ENCODE results near the gene WIZ. TPM values are rescaled to one million over a fixed set of nuclear protein-coding genes. Genes with fewer than 3 reads are reported as not detected.

The WIZ gene
- total and polyA plus RNA-seq, 10 donors, result 6.6 to 33.7 (median 24.8) TPM

- intact Hi-C loops (cut with DNase I; ENCODE audit: low total_unique reads), result loop anchor here (5.0 to 10.0 kb wide), 2 partner anchors 37 to 115 kb away; partner anchors contain the start of gene AKAP8L
- DNase-seq, result no peak
- 1 to 3% (median 2%) methylated on average over 16 to 56 of the region's 56 CpGs for WGBS, 5 donors
- no peaks in the 10 kb centered on the region for H3K9me3 ChIP-seq
- H3K4me3 ChIP-seq, result peak overlapping the region; percentile 62 to 100 (median 97)
- H3K27ac ChIP-seq, result peak overlapping the region; percentile 95 to 99 (median 97)
- TF ChIP-seq CTCF (IDR thresholded peaks at IDR 0.05 in 8 of 11, conservative IDR thresholded peaks at IDR 0.05 in 3 of 11) (peak in 3 of 11 experiments; percentile 1 to 36 (median 20)), POLR2AphosphoS5 (IDR thresholded peaks at IDR 0.05) (no peak)
- peaks cover 0 to 24% (median 0%) of the 10 kb centered on the region in 6 donors for H3K36me3 ChIP-seq
- peaks cover 25 to 49% (median 42%) of the 10 kb centered on the region in 6 donors for H3K4me1 ChIP-seq
- no peaks in the 10 kb centered on the region for H3K27me3 ChIP-seq (replicated peaks in 1 of 7)
Observed at GRCh38 chr19:15379999-15380647, 69.6 kb downstream of the WIZ start.

- TF ChIP-seq POLR2A (IDR thresholded peaks at IDR 0.05), result peak in 2 of 3 donors; percentile 57 to 76
- peak in 1 of 11 experiments; percentile 19 for TF ChIP-seq CTCF (IDR thresholded peaks at IDR 0.05 in 8 of 11, conservative IDR thresholded peaks at IDR 0.05 in 3 of 11)
- TF ChIP-seq POLR2AphosphoS5 (IDR thresholded peaks at IDR 0.05), result peak; percentile 98 to 99 (median 99)
- peak; percentile 99 for DNase-seq
- Histone ChIP-seq H3K9me3 (no peaks in the 10 kb centered on the region), H3K4me3 (peak within 1 kb of the TSS; percentile 87 to 100 (median 98)), H3K36me3 (peaks cover 0 to 26% (median 0%) of the 10 kb centered on the region in 6 donors), H3K4me1 (peaks cover 32 to 57% (median 49%) of the 10 kb centered on the region in 6 donors), H3K27me3 (replicated peaks in 1 of 7) (no peaks in the 10 kb centered on the region), H3K27ac (peak within 1 kb of the TSS; percentile 95 to 99 (median 97))
- intact Hi-C loops (cut with DNase I; ENCODE audit: low total_unique reads), result loop anchor here (10.0 kb wide), 1 partner anchor 115 kb away; no protein-coding TSS in a partner anchor
- 0 to 1% (median 0%) methylated on average over 31 to 111 of the region's 111 CpGs for WGBS, 5 donors
Observed at GRCh38 chr19:15379083-15379998, 70.4 kb downstream of the WIZ start, which contains the start of gene AKAP8. Gene AKAP8 (minus strand): TSS chr19:15379787. CDS start chr19:15379731, 56 bp downstream.

DNA sequence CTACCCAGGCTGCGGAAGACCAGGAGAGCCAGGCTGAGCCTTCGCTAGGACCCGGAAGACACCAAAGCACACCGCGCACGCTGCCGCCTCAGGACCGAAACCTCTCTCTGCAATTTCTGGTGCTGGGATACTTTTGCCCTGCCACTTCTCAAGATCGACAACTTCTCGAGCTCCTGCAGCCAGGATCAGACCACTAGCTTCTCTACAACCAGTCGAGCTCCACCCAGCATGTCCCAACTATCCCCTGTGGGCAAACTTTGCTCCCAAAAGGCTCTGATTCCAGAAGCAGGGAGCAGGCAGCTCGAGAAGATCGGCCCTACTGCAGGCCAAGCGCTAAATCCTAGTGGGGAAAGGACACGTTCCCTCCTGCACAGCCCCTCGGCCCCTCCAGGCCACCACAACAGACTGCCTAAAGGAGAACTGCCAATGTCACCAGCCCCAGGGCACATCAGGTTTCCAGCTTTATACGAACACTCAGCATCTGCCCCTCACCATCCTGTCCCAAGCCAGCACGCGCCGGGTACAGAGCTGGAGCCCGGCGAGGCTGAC, 71.1 kb downstream of the WIZ start:
- DNase-seq, result peak; percentile 90
- Histone ChIP-seq H3K27ac (peak overlapping the region; percentile 95 to 99 (median 97)), H3K27me3 (replicated peaks in 1 of 7) (no peaks in the 10 kb centered on the region), H3K36me3 (peaks cover 0 to 34% (median 5%) of the 10 kb centered on the region in 6 donors), H3K4me3 (peak overlapping the region; percentile 87 to 100 (median 98)), H3K4me1 (peaks cover 38 to 64% (median 57%) of the 10 kb centered on the region in 6 donors), H3K9me3 (no peaks in the 10 kb centered on the region)
- 0 to 1% (median 0%) methylated on average over 16 to 22 of the region's 22 CpGs for whole genome bisulfite sequencing, 5 donors
- intact Hi-C loops (cut with DNase I; ENCODE audit: low total_unique reads), result loop anchor here (10.0 kb wide), 1 partner anchor 114 kb away; no protein-coding TSS in a partner anchor
- TF ChIP-seq POLR2A (IDR thresholded peaks at IDR 0.05), result no peak
- TF ChIP-seq POLR2AphosphoS5 (IDR thresholded peaks at IDR 0.05), result peak in 1 of 3 donors; percentile 1

- H3K9me3 ChIP-seq, result no peaks in the 10 kb centered on the region
- WGBS, 5 donors, result 56 to 75% (median 66%) methylated on average over 21 to 24 of the region's 24 CpGs
- peak; percentile 85 for DNase-seq
- intact Hi-C loops (cut with DNase I; ENCODE audit: low total_unique reads), result loop anchor here (10.0 kb wide), 1 partner anchor 110 kb away; no protein-coding TSS in a partner anchor
- H3K36me3 ChIP-seq, result peaks cover 2 to 60% (median 42%) of the 10 kb centered on the region in 6 donors
- no peaks in the 10 kb centered on the region for H3K27me3 ChIP-seq (replicated peaks in 1 of 7)
- H3K27ac ChIP-seq, result peak overlapping the region in 7 of 8 donors; percentile 32 to 76 (median 66)
- no peak for TF ChIP-seq POLR2A (IDR thresholded peaks at IDR 0.05)
- TF ChIP-seq POLR2AphosphoS5 (IDR thresholded peaks at IDR 0.05), result peak; percentile 84 to 93 (median 86)
- peaks cover 36 to 71% (median 53%) of the 10 kb centered on the region in 6 donors for H3K4me1 ChIP-seq
- peak overlapping the region in 1 of 8 donors; percentile 26 for H3K4me3 ChIP-seq
Observed at GRCh38 chr19:15374796-15375440, 74.8 kb downstream of the WIZ start.

Measured in spleen (tissue), 11 donors.